Stomach smooth muscle (tissue), 2 donors: ENCODE measurements around the gene ODR4.

ENCODE experiments used
- H3K27ac ChIP-seq: one replicate; pipeline ENCODE4 v1.7.0; 2013; ENCODE audit warnings: mild to moderate bottlenecking, low read length, inconsistent platforms
- H3K27me3 ChIP-seq, 2 donors: one replicate each; pipeline ENCODE4 v1.7.0; 2013; ENCODE audit warnings: low read length in 2 of 2; ENCODE audit not compliant: insufficient read depth in 2 of 2, control insufficient read depth in 1 of 2
- H3K36me3 ChIP-seq, 2 donors: one replicate each; pipeline ENCODE4 v1.7.0; 2013; ENCODE audit warnings: low read length in 2 of 2; ENCODE audit not compliant: control insufficient read depth in 2 of 2, insufficient read depth in 2 of 2
- H3K4me1 ChIP-seq: one replicate; pipeline ENCODE4 v1.7.0; 2013; ENCODE audit warnings: low read length; ENCODE audit not compliant: control insufficient read depth, insufficient read depth
- H3K4me3 ChIP-seq, 2 donors: one replicate each; pipeline ENCODE4 v1.7.0; 2013; ENCODE audit warnings: low read length in 2 of 2
- H3K9ac ChIP-seq, 2 donors: one replicate each; pipeline ENCODE4 v1.7.0; 2013; ENCODE audit warnings: low read length in 2 of 2, mild to moderate bottlenecking in 1 of 2
- H3K9me3 ChIP-seq, 2 donors: one replicate each; pipeline ENCODE4 v1.7.0; 2013; ENCODE audit warnings: low read length in 2 of 2; ENCODE audit not compliant: control insufficient read depth in 2 of 2
- donor health status: healthy.
- donor health status: Pancreatic carcinoma.

ODR4 gene

DNA sequence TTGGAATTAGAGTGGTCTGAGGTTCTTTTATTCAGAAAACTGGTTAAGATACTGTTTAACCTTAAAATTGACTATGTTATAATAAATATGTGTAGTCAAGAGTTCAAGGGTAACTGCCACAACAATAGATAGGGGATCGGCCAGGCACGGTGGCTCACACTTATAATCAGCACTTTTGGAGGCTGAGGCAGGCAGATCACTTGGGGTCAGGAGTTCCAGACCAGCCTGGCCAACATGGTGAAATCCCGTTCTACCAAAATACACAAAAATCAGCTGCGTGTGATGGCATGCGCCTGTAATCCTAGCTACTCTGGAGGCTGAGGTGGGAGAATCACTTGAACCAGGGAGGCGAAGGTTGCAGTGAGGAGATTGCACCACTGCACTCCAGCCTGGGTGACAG is 45.8 kb downstream of the ODR4 start:
- no peak overlapping the region for H3K9ac ChIP-seq
- peaks cover 3% of the 10 kb centered on the region in 2 donors for H3K36me3 ChIP-seq
- H3K27me3 ChIP-seq: no peaks in the 10 kb centered on the region
- H3K4me3 ChIP-seq: no peak overlapping the region
- H3K27ac ChIP-seq: no peak overlapping the region
- no peaks in the 10 kb centered on the region for H3K9me3 ChIP-seq
- no peaks in the 10 kb centered on the region for H3K4me1 ChIP-seq

GRCh38 chr1:186424539-186424938 is 48.9 kb downstream of the ODR4 start:
- H3K4me3 ChIP-seq: no peak overlapping the region
- H3K27me3 ChIP-seq: no peaks in the 10 kb centered on the region
- no peaks in the 10 kb centered on the region for H3K4me1 ChIP-seq
- no peak overlapping the region for H3K27ac ChIP-seq
- no peak overlapping the region for H3K9ac ChIP-seq
- peaks cover 0 to 3% of the 10 kb centered on the region in 2 donors for H3K36me3 ChIP-seq
- no peaks in the 10 kb centered on the region for H3K9me3 ChIP-seq

GRCh38 chr1:186426118-186426517 is 50.5 kb downstream of the ODR4 start:
- no peaks in the 10 kb centered on the region for H3K4me1 ChIP-seq
- no peaks in the 10 kb centered on the region for H3K36me3 ChIP-seq
- H3K27ac ChIP-seq: no peak overlapping the region
- H3K4me3 ChIP-seq: no peak overlapping the region
- no peaks in the 10 kb centered on the region for H3K27me3 ChIP-seq
- H3K9ac ChIP-seq: no peak overlapping the region
- H3K9me3 ChIP-seq: no peaks in the 10 kb centered on the region

DNA sequence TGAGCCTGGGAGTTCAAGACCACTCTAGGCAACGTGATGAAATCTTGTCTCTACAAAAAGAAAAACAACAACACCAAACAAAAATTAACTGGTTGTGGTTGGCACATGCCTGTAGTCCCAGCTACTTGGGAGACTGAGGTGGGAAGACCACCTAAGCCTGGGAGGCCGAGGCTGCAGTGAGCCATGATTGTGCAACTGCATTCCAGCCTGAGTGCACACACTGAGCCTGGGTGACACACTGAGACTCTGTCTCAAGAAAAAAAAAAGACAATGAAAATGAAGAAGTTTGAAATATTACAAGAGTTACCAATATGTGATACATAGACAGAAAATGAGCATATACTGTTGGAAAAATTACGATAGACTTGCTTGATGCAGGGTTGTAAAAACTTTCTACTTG is 53.4 kb downstream of the ODR4 start:
- Histone ChIP-seq H3K36me3 (no peaks in the 10 kb centered on the region), H3K9me3 (no peaks in the 10 kb centered on the region), H3K27me3 (no peaks in the 10 kb centered on the region), H3K9ac (no peak overlapping the region), H3K27ac (no peak overlapping the region), H3K4me3 (no peak overlapping the region), H3K4me1 (no peaks in the 10 kb centered on the region)

GRCh38 chr1:186435336-186435735 is 59.7 kb downstream of the ODR4 start:
- Histone ChIP-seq H3K27ac (no peak overlapping the region), H3K9ac (no peak overlapping the region), H3K36me3 (no peaks in the 10 kb centered on the region), H3K27me3 (no peaks in the 10 kb centered on the region), H3K4me3 (no peak overlapping the region), H3K4me1 (no peaks in the 10 kb centered on the region), H3K9me3 (no peaks in the 10 kb centered on the region)

DNA sequence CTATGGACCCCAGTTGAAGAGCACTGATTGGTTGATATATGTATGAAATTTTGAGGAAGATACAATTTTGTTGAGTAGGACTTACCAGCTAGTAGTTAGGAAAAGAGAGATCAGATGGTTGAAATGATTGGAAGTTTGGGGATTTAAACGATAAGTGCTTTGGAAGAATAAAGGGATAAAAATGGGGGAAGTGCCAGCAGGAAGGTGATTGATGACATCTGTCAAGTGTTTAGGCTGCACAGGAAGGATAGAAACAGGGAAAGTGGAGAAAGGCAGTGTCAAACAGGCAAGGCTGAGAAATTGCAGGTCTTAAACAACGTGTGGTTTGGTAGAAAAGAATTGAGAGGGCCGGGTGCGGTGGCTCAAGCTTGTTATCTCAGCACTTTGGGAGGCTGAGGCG is 62.9 kb downstream of the ODR4 start:
- Histone ChIP-seq H3K27me3 (no peaks in the 10 kb centered on the region), H3K27ac (no peak overlapping the region), H3K9ac (no peak overlapping the region), H3K9me3 (no peaks in the 10 kb centered on the region), H3K4me3 (no peak overlapping the region), H3K4me1 (no peaks in the 10 kb centered on the region), H3K36me3 (no peaks in the 10 kb centered on the region)

DNA sequence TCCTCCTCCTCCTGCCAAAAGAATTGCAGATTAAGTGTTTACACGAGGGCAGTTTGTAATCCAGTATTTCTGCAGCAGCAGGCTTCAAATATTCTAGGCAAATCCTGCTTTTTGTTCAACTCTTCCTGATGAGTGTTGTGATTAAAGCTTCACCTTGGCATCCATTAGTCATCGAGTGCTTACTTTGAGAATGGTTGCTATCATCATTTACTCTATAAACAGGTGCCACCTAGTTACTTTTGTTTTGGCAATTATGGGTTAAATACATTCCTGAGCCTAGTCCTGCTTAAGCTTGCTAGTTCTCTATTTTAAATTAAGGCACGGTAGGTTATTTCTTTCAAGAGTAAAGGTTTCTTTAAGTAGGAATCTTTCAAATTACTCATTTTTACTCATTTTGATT is 64.9 kb downstream of the ODR4 start:
- Histone ChIP-seq H3K36me3 (no peaks in the 10 kb centered on the region), H3K4me1 (no peaks in the 10 kb centered on the region), H3K9ac (no peak overlapping the region), H3K9me3 (no peaks in the 10 kb centered on the region), H3K27ac (no peak overlapping the region), H3K4me3 (no peak overlapping the region), H3K27me3 (no peaks in the 10 kb centered on the region)

- H3K9ac ChIP-seq: no peak overlapping the region
- no peaks in the 10 kb centered on the region for H3K9me3 ChIP-seq
- no peak overlapping the region for H3K4me3 ChIP-seq
- H3K27ac ChIP-seq: no peak overlapping the region
- H3K27me3 ChIP-seq: no peaks in the 10 kb centered on the region
- no peaks in the 10 kb centered on the region for H3K4me1 ChIP-seq
- no peaks in the 10 kb centered on the region for H3K36me3 ChIP-seq
These were observed 67.2 kb downstream of the ODR4 start for GRCh38 chr1:186442651-186443375.

DNA sequence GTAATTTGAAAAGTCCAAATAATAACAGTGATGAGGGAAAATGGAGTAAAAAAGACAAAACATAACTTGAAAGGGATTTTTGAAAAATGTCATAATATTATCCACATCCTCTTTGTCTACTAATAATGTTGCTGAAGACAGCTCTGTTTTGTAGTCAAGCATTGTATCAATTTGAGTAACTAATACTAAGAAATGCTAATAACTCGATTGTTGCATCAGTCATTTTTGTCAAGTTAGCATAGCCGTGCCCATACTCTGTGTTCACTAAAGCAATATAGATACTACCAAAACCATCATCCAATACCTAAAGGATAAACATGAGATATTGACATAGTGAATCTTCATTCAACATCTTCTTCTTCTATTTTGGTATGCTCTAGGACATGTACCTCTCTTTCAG is 68.0 kb downstream of the ODR4 start:
- Histone ChIP-seq H3K27me3 (no peaks in the 10 kb centered on the region), H3K9me3 (no peaks in the 10 kb centered on the region), H3K27ac (no peak overlapping the region), H3K9ac (no peak overlapping the region), H3K4me1 (no peaks in the 10 kb centered on the region), H3K4me3 (no peak overlapping the region), H3K36me3 (no peaks in the 10 kb centered on the region)

- no peak overlapping the region for H3K27ac ChIP-seq
- H3K36me3 ChIP-seq: no peaks in the 10 kb centered on the region
- H3K27me3 ChIP-seq: no peaks in the 10 kb centered on the region
- no peak overlapping the region for H3K9ac ChIP-seq
- no peaks in the 10 kb centered on the region for H3K9me3 ChIP-seq
- no peak overlapping the region for H3K4me3 ChIP-seq
- H3K4me1 ChIP-seq: no peaks in the 10 kb centered on the region
These were observed 70.5 kb downstream of the ODR4 start for GRCh38 chr1:186446152-186446551.

DNA sequence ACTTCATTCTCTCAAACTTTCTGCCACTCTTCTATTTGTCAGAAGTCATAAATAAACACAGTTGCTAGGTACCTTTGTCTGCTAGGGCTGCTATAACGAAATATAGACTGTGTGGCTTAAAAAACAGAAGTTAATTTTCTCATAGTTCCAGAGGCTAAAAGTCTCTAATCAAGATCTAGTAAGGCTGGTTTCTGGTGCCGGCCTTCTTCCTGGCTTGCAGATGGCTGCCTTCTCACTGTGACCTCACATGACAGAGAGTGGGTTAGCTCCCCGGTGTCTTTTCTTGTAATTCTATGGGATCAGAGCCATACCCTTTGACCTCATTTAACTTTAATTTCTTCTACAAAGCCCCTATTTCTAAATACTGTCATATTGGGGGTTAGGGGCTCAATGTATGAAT is 79.3 kb downstream of the ODR4 start:
- Histone ChIP-seq H3K4me1 (no peaks in the 10 kb centered on the region), H3K9me3 (no peaks in the 10 kb centered on the region), H3K36me3 (no peaks in the 10 kb centered on the region), H3K27me3 (no peaks in the 10 kb centered on the region), H3K4me3 (no peak overlapping the region), H3K9ac (no peak overlapping the region), H3K27ac (no peak overlapping the region)
